ENCODE data around the gene POC1A. TPM values are rescaled to one million over a fixed set of nuclear protein-coding genes. Genes with fewer than 3 reads are reported as not detected.

The POC1A gene
- total and polyA plus RNA-seq, 2 donors (not counting 3 experiments of a cell fraction or from before 2014, with no cell fraction given) = 14.8 to 19.4 TPM

GRCh38 chr3:52053307-52054304, 100.6 kb downstream of the POC1A start:
- BruUV-seq (replicated peaks) = no TSS peak
- ChIA-PET CTCF (interaction anchor here (0.8 to 10.4 kb wide), 34 partner anchors 9 to 286 kb away, joined by 3 to 260 read pairs (median 6); partner anchors contain the start of genes ABHD14A, ACY1, POC1A and RPL29), POLR2A (interaction anchor here (1.2 to 1.5 kb wide), 2 partner anchors 58 to 101 kb away, joined by 3 to 7 read pairs; partner anchors contain the start of genes POC1A and RPL29)
- peak; percentile 62 for DNase-seq (ENCODE audit: low read depth, low spot score)
- Histone ChIP-seq H3K4me1 (ENCODE audit: control insufficient read depth, extremely low read depth, insufficient read depth, low read length) (peaks cover 40% of the 10 kb centered on the region), H3K9me3 (replicated peaks; ENCODE audit: control insufficient read depth, insufficient read depth, low read length) (no peaks in the 10 kb centered on the region), H4K20me1 (replicated peaks; ENCODE audit: control insufficient read depth, extremely low read depth, insufficient read depth, low read length) (no peaks in the 10 kb centered on the region), H3K9me1 (replicated peaks; ENCODE audit: control insufficient read depth, extremely low read depth, insufficient read depth, low read length) (no peaks in the 10 kb centered on the region), H3K27ac (ENCODE audit: insufficient read depth, low read depth, low read length) (peak overlapping the region; percentile 80), H2AFZ (ENCODE audit: low read depth, low read length) (no peak overlapping the region), H3K9ac (replicated peaks; ENCODE audit: extremely low read depth, insufficient read depth, low read length) (no peak overlapping the region), H3K4me3 (replicated peaks in 1 of 3; ENCODE audit: insufficient read depth in 1 of 3, low read depth in 1 of 3, low read length in 3 of 3) (peak overlapping the region in 2 of 3 experiments; percentile 4 to 10), H3K4me2 (ENCODE audit: insufficient read depth, low read length) (peak overlapping the region; percentile 29), H3K36me3 (ENCODE audit: control insufficient read depth in 2 of 2, extremely low read depth in 1 of 2, insufficient read depth in 2 of 2, low read length in 2 of 2) (peaks cover 0 to 16% of the 10 kb centered on the region in 2 experiments), H3K27me3 (ENCODE audit: control insufficient read depth in 2 of 2, insufficient read depth in 2 of 2, low read length in 2 of 2) (no peaks in the 10 kb centered on the region), H3K79me2 (ENCODE audit: control insufficient read depth, insufficient read depth, low read length) (peaks cover 39% of the 10 kb centered on the region)
- dilution Hi-C loops (cut with MboI; ENCODE audit: extremely low pct_ligation_motif_present, low sequenced_read_pairs) = no loop called here
- intact Hi-C loops (cut with micrococcal nuclease) = loop anchor here (1.0 to 2.0 kb wide), 4 partner anchors 41 to 91 kb away; no protein-coding TSS in a partner anchor
- TF ChIP-seq MYC (IDR thresholded peaks at IDR 0.05; ENCODE audit: low read depth, low read length) = no peak
- TF ChIP-seq CTCF (IDR thresholded peaks at IDR 0.05; ENCODE audit: extremely low read depth in 1 of 2, insufficient read depth in 1 of 2, low read depth in 1 of 2, low read length in 2 of 2) = peak; percentile 8 to 27
- peak; percentile 76 for FAIRE-seq

All from endothelial cell of umbilical vein (primary cell).